ENCODE measurements around the gene EVA1A. TPM values are rescaled to one million over a fixed set of nuclear protein-coding genes. Genes with fewer than 3 reads are reported as not detected.

Gene EVA1A
- polyA plus RNA-seq, 3 donors, result 12.3 to 16.6 (median 15.6) TPM

DNA sequence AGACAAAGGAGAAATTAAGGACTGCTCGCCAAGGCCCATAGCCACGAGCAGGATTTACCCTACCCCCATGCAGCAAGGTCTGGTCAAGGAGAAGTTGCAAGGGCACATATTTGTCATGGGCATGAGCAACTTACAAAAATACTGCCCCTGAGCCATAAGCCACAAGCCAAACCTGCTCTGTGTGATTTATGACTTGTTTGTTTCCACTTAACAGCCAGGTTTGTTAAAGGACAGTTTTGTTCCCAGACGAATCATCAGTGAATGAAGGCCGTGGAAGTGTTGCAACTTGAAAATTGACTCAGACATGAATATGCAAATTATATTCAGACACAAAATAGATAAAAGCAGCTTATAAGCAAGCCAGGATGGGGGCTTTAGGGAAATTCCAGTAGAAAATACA lies 31.3 kb upstream of the EVA1A start:
- DNase-seq (ENCODE audit: low read depth in 3 of 3, low spot score in 2 of 3), result no peak

DNA sequence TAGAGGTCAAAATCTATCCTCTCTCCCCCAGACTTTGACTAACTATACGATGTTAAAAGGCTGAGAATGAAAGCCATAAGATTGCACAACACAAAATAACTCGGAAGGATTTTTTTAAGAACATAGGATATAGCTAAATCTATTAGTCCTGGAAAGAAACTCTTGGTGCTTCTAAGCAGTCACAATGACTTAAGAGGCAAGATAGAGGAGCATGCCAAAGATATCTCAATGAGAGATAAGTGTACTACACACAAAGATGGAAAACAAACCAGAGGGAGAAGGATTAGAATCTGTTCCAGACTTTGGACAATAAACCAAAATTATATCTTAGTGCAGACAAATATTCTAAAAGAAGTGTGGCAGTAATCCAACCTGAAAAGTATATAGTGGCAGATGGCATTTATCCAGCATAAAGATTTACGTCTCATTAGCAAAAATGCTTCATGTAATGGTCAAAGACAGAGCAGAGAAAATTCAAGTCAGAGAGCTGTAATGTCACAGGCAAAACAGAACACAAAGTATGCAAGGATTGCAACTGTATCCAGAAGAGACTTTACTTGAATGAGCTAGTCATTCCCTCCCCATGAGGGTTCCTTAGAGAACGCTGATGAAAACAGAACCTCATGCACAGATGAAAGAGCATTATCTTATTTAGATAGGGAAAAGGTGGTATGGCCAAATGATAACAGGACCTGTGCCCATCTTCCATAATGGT lies 28.8 kb upstream of the EVA1A start:
- no peak for DNase-seq (ENCODE audit: low read depth in 3 of 3, low spot score in 2 of 3)

DNA sequence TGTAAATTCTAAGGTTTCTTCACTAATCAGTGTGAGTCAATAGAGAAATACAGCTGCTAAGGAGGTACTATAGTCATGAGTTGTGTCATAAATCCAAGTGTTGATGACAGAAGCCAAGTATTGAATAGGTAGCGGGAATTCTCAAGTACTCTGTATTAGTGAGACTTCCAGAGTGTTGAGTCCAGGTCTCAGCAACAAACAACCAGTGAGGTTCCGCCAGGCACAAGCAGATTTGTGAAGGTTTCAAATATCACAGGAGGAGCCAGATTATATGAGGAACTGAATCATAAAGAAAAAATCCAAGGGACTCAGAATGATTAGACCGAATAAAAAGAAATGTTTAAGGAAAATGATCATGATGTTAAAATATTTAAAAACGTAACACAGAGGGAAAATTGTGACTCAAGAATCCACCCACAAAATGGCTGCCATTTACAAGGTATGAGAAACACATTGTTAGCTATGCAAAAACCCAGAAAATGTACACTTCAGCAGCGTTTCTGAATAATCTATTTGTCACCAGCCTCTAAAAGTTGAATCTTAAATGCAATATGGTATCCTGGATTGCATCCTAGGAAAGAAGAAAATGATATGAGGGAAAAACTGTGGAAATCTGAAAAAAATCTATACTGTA lies 27.3 kb upstream of the EVA1A start:
- DNase-seq (ENCODE audit: low read depth in 3 of 3, low spot score in 2 of 3), result no peak

DNA sequence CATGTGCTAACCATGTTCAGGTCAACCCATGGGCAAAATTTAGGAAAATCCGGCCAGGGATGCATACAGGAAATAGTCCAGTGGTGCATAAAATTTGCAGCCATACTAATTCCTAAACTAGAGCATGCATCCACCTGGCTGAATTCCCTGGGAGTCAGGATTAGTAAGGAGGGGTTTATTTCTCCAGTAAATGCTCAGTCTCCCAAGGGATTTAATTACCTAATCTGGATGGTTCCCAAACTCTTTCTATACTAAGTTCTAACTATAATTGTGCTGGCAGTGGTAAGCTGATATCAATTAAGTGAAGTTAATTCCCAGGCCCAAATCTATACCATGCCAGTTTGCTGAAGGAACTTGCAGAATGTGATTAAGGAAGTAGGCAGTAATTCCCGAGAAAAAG lies 26.2 kb upstream of the EVA1A start:
- DNase-seq (ENCODE audit: low read depth in 3 of 3, low spot score in 2 of 3), result no peak

DNA sequence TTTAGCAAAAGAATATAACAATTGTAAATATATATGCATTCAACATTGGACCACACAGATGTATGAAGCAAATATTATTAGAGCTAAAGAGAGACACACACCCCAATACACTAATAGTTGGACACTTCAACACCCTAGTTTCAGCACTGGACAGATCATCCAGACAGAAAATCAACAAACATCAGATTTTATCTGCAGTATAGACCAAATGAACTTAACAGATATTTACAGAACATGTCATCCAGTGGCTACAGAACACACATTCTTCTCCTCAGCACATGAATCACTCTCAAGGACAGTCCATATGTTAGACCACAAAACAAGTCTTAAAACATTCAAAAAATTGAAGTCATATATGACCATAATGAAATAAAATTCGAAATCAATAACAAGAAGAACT lies 22.1 kb upstream of the EVA1A start:
- DNase-seq (ENCODE audit: low read depth in 3 of 3, low spot score in 2 of 3), result no peak

DNA sequence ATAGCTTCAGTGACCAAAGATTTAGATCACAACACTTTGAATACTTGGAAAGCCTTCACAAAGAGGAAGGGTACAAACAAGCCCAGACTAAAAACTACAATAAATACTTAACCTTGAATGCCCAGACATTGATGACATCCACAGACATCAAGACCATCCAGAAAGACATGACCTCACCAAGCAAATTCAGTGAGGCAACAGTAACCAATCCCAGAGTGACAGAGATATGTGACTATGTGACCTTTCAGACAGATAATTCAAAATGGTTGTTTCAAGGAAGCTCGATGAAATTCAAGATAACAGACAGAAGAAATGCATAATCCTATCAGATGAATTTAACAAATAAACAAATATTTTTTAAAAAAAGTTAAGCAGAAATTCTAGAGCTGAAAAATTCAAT lies 19.9 kb upstream of the EVA1A start:
- DNase-seq (ENCODE audit: low read depth in 3 of 3, low spot score in 2 of 3), result no peak

DNA sequence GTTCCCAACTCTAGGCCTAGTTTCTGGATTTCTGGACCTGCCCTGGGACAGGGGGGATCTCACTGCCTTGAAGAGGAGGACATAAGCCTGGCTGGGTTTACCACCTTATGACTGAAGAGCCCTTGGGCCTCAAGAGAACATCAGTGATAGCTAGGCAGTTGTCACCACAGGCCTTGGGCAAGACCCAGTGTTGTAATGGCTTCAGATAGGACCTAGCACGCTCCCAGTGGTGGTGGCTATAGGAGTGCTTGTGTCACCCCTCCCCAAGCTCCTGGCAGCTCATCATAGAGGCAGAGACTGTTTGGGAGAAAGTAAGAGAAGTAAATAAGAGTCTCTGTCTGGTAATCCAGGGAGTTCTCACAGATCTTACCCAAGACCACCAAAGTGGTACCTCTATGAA lies 19.4 kb upstream of the EVA1A start:
- DNase-seq (ENCODE audit: low read depth in 3 of 3, low spot score in 2 of 3), result no peak

DNA sequence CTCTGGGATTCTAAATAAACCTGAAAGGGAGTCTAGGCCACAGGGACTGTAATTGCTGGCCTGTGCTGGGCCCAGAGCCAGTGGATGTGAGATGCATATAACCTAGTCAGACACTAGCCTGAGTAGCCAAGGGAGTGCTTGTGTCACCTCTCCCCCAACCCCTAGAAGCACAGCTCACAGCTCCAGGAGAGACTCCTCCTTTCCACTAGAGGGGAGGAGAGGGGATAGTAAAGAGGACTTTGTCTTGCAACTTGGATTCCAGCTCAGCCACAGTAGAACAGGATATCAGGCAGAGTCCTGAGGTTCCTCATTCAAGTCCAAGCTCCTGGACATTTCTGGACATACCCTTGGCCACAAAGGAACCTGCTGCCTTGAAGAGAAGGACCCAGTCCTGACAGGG lies 18.4 kb upstream of the EVA1A start:
- DNase-seq (ENCODE audit: low read depth in 3 of 3, low spot score in 2 of 3), result no peak

DNA sequence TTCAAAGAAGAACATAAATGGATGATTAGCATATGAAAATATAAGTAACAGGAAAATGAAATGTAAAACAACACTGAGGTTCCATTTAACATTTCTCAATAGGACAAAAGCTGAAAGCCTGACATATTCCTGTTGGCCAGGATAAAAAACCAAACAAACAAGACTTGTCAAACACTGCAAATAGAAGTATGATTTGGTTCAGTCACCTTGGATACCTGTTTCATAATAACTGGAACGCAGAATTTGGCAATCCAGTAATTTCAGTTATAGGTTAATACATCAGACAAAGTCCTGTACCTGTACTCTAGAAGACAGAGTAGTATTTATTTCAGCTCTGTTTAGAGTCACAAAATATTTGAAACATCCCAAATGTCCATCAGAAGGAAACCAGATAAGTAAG lies 16.5 kb upstream of the EVA1A start:
- DNase-seq (ENCODE audit: low read depth in 3 of 3, low spot score in 2 of 3), result no peak

DNA sequence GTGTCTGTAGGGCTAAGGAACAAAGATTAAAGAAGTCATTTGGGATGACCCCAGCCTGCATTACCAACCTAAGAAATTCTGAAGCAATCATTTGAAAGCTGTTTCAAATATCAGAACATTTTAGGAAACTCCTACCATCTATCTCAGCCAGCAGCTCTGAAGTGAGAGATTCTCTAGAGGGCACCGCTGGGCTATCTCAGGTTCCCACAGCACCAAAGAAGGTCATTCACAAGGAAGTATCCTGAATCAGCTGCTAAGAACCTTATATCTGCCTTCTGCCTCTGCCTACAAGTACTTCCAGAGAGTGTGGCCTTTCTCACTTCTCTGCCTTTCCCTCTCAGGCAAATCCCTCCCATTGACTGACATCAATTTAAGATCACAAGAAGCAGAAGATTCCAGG lies 13.4 kb upstream of the EVA1A start:
- DNase-seq (ENCODE audit: low read depth in 3 of 3, low spot score in 2 of 3), result no peak

DNA sequence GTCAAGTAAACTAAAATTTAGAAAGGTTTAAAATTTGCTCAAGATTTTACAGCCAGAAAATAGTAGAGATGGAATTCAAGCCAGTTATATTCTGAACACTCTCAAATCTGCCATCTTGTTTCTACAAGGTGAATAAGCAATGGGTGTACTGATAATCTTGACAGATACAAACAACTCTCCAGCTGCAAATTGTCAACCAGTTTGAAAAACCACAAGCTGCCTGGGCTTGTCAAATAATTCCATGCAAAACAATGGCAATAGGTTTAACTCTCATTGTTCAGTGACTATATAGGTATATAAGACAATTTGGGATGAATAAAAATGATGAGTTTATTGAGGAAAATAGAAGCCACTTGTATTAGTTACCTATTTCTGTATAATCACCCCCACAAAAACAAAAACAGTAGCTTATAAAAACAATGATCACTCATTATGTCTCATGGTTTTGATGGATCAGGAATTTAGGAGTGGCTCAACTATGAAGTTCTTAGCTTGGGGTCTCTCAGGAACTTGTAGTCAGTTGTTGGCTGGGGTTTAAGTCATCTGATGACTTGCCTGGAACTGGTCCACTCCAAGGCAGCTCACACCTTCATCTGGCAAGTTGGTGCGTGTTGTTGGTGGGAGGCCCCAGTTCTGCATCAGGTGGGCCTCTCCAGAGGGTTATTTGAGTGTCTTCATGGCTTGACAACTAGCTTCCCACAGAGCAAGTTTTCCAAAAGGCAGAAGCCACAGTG lies 12.6 kb upstream of the EVA1A start:
- DNase-seq (ENCODE audit: low read depth in 3 of 3, low spot score in 2 of 3), result no peak

DNA sequence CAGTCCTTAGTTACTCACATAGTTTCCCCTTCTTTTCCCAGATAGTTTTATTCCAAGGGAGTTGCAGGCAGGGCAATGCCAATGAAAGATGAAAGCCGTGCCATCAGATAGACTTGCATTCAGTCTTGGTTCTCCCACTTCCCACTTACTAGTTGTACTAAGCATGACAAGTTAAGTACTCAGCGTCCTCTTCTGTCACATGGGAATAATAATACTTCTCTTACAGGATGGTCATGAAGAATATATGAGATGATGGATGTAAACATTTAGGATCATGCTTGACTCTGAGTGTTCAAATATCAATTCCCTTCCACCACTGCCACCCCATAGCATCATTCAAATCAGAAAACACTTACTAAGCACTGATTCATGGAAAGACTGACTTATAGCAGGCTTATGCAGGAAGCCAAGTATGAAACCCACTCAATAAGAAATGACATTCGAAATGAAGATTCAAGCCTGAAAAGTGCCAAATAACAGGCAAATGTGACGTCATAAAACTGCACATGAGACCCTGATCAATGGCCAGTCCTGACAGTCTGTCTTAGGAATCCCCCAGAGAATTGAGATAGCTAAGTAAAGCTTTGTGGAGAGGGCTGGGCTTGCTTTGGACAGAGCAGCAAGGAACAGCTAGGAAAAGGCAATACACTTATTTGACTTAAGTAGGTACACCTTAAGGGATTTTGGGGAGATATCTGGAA lies 11.1 kb upstream of the EVA1A start:
- DNase-seq (ENCODE audit: low read depth in 3 of 3, low spot score in 2 of 3), result no peak

DNA sequence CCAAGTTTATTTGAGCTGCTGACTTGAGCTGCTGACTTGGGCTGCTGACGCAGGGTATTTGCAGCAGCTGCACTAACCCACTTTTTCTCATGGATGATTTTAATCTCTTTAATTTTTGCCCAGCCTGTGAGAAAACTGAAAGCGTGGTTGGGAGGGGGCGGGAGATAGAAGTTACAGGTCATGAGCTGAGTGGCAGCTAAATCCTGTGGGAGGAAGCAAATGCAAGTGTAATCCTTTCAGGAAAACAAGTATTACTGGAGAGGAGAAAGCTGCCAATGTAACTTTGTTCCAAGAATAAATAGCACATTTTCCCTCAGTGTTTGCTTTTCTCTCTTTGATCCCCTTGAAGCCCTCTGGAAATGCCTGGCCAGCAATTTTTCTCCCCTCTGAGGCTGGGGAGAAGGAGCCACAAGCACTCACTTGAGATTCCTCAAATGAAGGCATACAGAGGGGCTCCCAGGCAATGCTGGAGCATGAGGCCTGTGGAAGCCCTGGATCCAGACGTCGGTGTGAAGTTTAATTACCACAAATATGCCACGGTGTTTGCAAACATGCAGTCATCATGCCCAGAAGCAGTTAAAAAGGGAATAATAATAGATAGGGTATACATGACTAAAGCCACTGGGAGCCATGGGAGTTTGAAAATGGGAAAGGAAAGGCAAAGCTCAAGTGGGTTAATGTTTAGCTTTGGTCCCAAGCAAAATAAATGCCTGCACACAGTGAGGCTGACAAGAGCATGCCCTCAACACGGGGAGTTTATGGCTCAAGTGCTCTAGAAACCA lies 10.4 kb upstream of the EVA1A start:
- no peak for DNase-seq (ENCODE audit: low read depth in 3 of 3, low spot score in 2 of 3)

DNA sequence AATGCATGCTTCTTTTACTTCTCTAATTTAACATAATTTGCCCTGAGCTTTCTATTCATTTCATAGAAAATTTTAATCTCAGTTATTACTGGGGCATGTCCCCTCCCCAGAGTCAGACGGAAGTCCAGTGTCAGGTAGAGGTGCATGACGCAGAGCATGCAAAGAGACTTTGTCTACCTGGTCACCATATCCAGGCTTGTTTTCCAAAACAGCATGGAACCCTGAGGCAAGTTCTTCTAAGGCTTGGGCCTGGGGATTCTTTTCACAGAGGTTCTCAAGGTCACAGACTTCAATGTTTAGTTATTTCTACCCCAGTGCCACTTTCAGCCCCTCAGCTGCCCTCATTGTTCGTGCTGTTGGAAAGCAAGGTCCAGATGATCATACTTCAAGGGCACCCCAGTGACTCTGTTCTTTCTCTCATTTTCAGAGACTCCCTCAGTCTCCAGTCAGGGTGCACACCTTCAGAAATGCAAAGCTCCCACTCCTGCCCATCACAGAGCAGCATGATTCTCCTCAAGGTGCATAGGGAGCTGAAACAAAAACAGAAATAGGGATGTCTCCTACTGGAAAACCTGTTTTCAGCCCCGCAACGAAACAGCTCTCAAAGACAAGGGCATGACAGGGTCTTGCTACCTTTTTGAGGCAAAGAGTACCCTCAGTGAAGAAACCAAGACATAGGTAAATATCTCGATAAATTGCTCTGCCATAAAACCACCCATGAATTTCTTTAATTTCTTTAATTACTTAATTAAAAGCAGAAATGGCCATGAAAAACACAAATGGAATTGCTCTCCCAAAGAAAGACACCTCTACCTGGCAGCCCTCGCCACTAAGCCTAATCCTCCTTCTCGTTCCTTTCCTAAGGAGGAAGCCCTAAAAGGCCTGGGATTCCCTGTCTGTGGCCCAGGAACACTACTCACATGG lies 9.5 kb upstream of the EVA1A start:
- DNase-seq (ENCODE audit: low read depth in 3 of 3, low spot score in 2 of 3), result no peak

DNA sequence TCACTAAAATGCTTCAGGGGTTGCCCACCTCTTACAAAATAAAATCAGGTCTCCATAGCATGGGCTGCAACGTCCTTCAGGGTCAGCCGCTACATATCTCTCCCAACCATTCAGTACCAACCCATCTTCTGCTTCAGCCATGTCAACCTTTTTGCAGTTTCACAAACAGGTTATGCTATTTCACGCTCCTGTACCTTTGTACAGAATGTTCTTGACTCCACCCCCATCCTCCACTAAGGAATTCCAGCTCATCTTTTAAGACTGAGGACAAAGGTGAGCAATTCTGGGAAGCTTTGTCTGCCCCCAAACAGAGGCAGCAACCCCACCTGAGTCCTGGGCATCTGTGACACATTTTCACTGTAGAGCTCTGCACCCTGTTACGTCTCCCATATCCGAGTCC lies 8.8 kb upstream of the EVA1A start:
- DNase-seq (ENCODE audit: low read depth in 3 of 3, low spot score in 2 of 3), result no peak

DNA sequence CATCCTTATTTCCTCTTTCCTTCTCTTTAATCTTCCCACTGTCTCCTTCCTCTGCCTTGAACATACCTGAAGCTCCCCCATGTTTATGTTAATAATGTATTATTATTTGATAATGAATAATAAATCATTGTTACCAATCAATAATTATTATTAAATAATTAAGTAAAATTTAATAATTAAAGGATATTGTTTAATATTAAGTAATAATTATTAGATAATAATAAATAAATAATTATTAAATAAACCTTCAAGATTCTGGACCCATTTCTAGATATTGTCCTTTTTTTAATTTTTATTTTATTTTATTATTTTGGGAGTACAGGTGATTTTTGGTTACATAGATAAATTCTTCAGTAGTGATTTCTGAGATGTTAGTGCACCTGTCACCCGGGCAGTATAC lies 7.4 kb upstream of the EVA1A start:
- DNase-seq (ENCODE audit: low read depth in 3 of 3, low spot score in 2 of 3), result no peak

DNA sequence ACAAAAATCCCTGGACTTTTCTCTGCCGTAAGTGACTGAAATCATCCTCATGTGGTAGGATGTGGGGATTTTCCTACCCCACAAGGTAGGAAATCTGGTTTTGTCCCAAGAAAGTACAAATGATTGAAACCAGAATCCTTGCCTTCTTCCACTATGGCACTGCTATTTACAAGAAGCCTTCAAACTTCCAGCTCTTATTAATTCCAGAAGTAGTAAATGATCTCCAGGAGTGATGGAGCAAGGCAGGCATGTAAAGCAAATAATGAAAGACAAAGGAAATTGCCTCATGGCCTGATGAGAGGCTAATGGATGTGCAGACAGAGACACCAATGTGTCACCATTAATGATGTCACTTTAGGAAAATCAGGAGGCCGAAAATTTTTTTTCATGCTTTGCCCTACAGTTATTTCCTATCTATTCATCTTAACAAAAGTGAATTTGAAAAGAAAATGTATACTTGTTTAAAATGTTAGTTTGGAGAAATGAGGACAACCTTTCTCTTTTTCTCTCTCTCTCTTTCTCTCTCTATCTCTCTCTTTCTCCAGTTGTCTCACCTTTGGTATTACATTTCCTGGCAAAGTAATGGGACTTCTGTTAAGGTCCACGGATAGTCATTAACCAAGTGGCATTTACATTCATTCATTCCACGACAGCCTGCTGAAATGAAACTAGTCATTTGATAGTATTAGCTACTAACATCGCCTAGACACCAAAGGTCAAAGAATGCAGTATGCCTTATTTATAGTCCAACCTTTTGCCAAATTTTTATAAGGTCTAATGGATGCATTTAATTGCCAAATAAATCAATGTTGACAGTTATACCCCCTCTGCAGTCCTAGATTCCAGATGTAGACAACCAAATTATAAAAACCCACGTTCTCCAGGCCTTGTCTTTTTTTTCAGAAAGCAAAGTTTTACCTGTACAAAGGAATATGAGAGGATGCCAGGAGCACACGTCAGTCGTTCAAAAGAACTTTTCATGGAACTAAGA lies 5.0 kb upstream of the EVA1A start:
- DNase-seq (ENCODE audit: low read depth in 3 of 3, low spot score in 2 of 3), result no peak

DNA sequence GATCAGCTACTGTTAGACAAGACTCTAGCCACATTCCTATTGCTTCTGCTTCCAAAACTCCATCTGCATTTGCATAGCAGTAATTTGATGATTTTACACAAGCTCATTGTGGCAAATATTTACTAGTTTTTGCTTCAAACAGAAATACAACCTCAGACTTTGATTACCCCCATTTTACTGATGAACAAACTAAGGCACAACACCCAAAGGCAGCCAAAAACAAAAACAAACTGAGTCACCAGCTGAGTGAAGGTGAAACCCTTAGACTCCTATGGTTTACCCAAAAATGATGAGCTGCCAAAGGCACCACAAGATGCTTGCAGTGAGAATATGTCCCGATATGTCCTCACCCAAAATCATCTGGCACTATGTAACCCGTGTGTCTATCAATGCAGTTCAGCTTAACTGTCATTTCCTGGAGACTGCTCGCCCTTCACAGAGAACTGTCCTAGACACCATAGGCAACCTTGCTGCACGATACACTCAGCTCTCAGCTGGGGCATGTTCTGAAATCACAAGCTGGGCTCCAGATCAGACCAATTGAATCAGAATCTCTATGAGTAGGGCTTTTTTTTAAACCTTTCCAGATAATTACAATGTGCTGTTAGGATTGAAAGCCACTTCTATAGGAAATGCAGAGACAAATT lies 4.1 kb upstream of the EVA1A start:
- DNase-seq (ENCODE audit: low read depth in 3 of 3, low spot score in 2 of 3), result no peak

Data from right renal cortex interstitium (tissue), 3 donors.